Body of pancreas (tissue), 4 donors: Measurements from ENCODE around the gene CAMTA1. TPM values are rescaled to one million over a fixed set of nuclear protein-coding genes. Genes with fewer than 3 reads are reported as not detected.

ENCODE experiments used
- ATAC-seq: fragments of 150-250 bp; one replicate; pipeline ENCODE4 v1.9.1; 2016
- DNase-seq, 4 donors: peaks; one replicate each; pipeline ENCODE4 v3.0.0-alpha.2; 2019
- H3K27ac ChIP-seq, 4 donors: fragments of 200-600 bp; sonication (generic); 1 replicate in 3 of 4; 2 replicates in 1 of 4; pipeline versions ENCODE4 v1.5.1 to v1.6.1; 2016 to 2019; ENCODE audit warnings: mild to moderate bottlenecking in 1 of 4, mixed read lengths in 1 of 4, moderate library complexity in 1 of 4
- H3K27me3 ChIP-seq, 2 donors: fragments of 200-600 bp; sonication (generic); one replicate each; pipeline ENCODE4 v1.6.0; 2016; ENCODE audit warnings: mild to moderate bottlenecking in 1 of 2
- H3K36me3 ChIP-seq, 2 donors: fragments of 200-600 bp; sonication (generic); replicated peaks in 1 of 2; 2 replicates each; pipeline ENCODE4 v1.5.1; 2016; ENCODE audit warnings: low read depth in 2 of 2; ENCODE audit not compliant: insufficient read depth in 1 of 2
- H3K4me1 ChIP-seq: fragments of 200-600 bp; sonication (generic); one replicate; pipeline ENCODE4 v1.6.0; 2016
- H3K4me3 ChIP-seq, 2 donors: fragments of 200-600 bp; sonication (generic); 1 replicate in 1 of 2; 2 replicates in 1 of 2; pipeline ENCODE4 v1.5.1; 2016 to 2019
- H3K9me3 ChIP-seq, 3 donors: fragments of 200-600 bp; sonication (generic); 1 replicate in 2 of 3; 2 replicates in 1 of 3; pipeline ENCODE4 v1.5.1; 2016
- POLR2A ChIP-seq, 3 donors: fragments of 450-650 bp; IDR thresholded peaks; one replicate each; pipeline ENCODE4 v1.6.1; 2016; ENCODE audit warnings: antibody characterized with exemption in 3 of 3, mild to moderate bottlenecking in 2 of 3
- WGBS, 2 donors: methylation state at CpG; one replicate each; pipeline ENCODE4 v1.1.5; 2017; 5-methylcytosine and 5-hydroxymethylcytosine counted together
- intact Hi-C: fragments of 100-400 bp; cut with DNase I; formaldehyde crosslinking; loops from one replicate; pipeline ENCODE4 v1.15.1; 2023
- total RNA-seq, 2 donors: library from RNA; depleted of rRNA; stranded (reverse); fragments of >200 nt; gene quantifications; one replicate each; pipeline ENCODE4 v1.1.0, GENCODE V29; 2016
- TF ChIP-seq, protein P1 (sequence below), 7 experiments: fragments of 450-650 bp in 4 of 7; fragments of 200-600 bp in 3 of 7; sonication (generic) in 3 of 7; IDR thresholded peaks; one replicate each; pipeline ENCODE4 v1.5.1; 2016 to 2019; ENCODE audit warnings: antibody characterized with exemption in 7 of 7

CAMTA1 gene
- total RNA-seq, 2 donors from 2014 or later = 36.3 to 59.7 TPM

DNA sequence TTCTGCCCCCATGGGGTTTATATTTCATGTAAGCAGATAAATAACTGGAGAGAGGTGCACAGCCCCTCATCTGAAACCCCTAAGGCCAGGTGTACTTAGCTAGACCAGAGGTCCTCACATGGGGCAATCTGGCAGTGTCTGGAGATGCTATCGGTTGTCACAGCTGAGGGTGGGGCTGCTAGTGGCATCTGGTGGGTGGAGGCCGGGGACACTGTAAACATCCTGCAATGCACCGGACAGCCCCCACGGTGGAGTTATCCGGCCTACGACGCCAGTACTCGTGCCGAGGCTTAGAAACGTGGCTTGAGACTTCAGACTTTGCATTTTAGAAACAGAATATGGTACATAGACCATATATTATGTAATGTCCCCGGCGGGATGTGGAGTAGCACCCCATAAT, 799.4 kb downstream of the CAMTA1 start:
- no peak for DNase-seq
- intact Hi-C loops = no loop called here
- Histone ChIP-seq H3K4me1 (peaks cover 13% of the 10 kb centered on the region), H3K27ac (no peak overlapping the region), H3K4me3 (no peak overlapping the region), H3K9me3 (no peaks in the 10 kb centered on the region), H3K27me3 (no peaks in the 10 kb centered on the region), H3K36me3 (no peaks in the 10 kb centered on the region)
- 90 to 97% methylated on average over 11 to 12 of the region's 12 CpGs for WGBS, 2 donors
- TF ChIP-seq, protein P1, sequence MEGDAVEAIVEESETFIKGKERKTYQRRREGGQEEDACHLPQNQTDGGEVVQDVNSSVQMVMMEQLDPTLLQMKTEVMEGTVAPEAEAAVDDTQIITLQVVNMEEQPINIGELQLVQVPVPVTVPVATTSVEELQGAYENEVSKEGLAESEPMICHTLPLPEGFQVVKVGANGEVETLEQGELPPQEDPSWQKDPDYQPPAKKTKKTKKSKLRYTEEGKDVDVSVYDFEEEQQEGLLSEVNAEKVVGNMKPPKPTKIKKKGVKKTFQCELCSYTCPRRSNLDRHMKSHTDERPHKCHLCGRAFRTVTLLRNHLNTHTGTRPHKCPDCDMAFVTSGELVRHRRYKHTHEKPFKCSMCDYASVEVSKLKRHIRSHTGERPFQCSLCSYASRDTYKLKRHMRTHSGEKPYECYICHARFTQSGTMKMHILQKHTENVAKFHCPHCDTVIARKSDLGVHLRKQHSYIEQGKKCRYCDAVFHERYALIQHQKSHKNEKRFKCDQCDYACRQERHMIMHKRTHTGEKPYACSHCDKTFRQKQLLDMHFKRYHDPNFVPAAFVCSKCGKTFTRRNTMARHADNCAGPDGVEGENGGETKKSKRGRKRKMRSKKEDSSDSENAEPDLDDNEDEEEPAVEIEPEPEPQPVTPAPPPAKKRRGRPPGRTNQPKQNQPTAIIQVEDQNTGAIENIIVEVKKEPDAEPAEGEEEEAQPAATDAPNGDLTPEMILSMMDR (IDR thresholded peaks at IDR 0.05) = no peak
- TF ChIP-seq POLR2A (IDR thresholded peaks at IDR 0.05) = no peak
- ATAC-seq = no peak

GRCh38 chr1:7585216-7585907, 800.1 kb downstream of the CAMTA1 start:
- H3K9me3 ChIP-seq = no peaks in the 10 kb centered on the region
- intact Hi-C loops = no loop called here

GRCh38 chr1:7586031-7586941, 801.0 kb downstream of the CAMTA1 start:
- no peak overlapping the region for H3K27ac ChIP-seq
- ATAC-seq = peak; percentile 45
- WGBS, 2 donors = 46% methylated on average over 24 to 26 of the region's 26 CpGs
- DNase-seq = peak in 1 of 4 donors; percentile 40
- no peaks in the 10 kb centered on the region for H3K27me3 ChIP-seq
- no peaks in the 10 kb centered on the region for H3K36me3 ChIP-seq
- intact Hi-C loops = no loop called here
- H3K4me3 ChIP-seq = no peak overlapping the region
- no peak for TF ChIP-seq POLR2A (IDR thresholded peaks at IDR 0.05)
- TF ChIP-seq, protein P1 (IDR thresholded peaks at IDR 0.05) = no peak
- no peaks in the 10 kb centered on the region for H3K9me3 ChIP-seq
- peaks cover 13% of the 10 kb centered on the region for H3K4me1 ChIP-seq

More at GRCh38 chr1:7585216-7585907, 800.1 kb downstream of the CAMTA1 start:
- WGBS, 2 donors = 88 to 93% methylated on average over 12 to 13 of the region's 14 CpGs
- DNase-seq = no peak
- H3K4me1 ChIP-seq = peaks cover 13% of the 10 kb centered on the region
- H3K27ac ChIP-seq = no peak overlapping the region
- H3K27me3 ChIP-seq = no peaks in the 10 kb centered on the region
- no peaks in the 10 kb centered on the region for H3K36me3 ChIP-seq
- ATAC-seq = no peak
- no peak overlapping the region for H3K4me3 ChIP-seq
- TF ChIP-seq, protein P1 (IDR thresholded peaks at IDR 0.05) = no peak

GRCh38 chr1:7587108-7587772, 802.0 kb downstream of the CAMTA1 start:
- no peak for DNase-seq
- intact Hi-C loops = no loop called here
- H3K27me3 ChIP-seq = no peaks in the 10 kb centered on the region
- ATAC-seq = no peak
- no peak overlapping the region for H3K27ac ChIP-seq
- no peak for TF ChIP-seq POLR2A (IDR thresholded peaks at IDR 0.05)
- TF ChIP-seq, protein P1 (IDR thresholded peaks at IDR 0.05) = no peak
- peaks cover 13% of the 10 kb centered on the region for H3K4me1 ChIP-seq
- H3K9me3 ChIP-seq = no peaks in the 10 kb centered on the region
- no peak overlapping the region for H3K4me3 ChIP-seq
- 93 to 97% methylated on average over 15 to 18 of the region's 18 CpGs for WGBS, 2 donors
- no peaks in the 10 kb centered on the region for H3K36me3 ChIP-seq
